Lung (tissue), 12 donors: ENCODE measurements around the gene SPATA3. TPM values are rescaled to one million over a fixed set of nuclear protein-coding genes. Genes with fewer than 3 reads are reported as not detected.

Source experiments
- ATAC-seq: fragments of 200-7000 bp; cut with Tn5 transposase; one replicate; pipeline ENCODE4 v1.9.1; 2020; ENCODE audit warnings: moderate number of reproducible peaks; ENCODE audit not compliant: insufficient read depth, low FRiP score
- DNase-seq, 3 donors: peaks; one replicate each; pipeline ENCODE4 v3.0.0-alpha.2; 2013 to 2017
- H3K27ac ChIP-seq, 2 donors: one replicate each; pipeline ENCODE4 v1.5.1; 2013; ENCODE audit warnings: mild to moderate bottlenecking in 2 of 2, moderate library complexity in 2 of 2, control low read depth in 1 of 2, inconsistent platforms in 1 of 2, low read depth in 1 of 2, low read length in 1 of 2
- H3K27me3 ChIP-seq, 3 donors: one replicate each; pipeline ENCODE4 v1.5.1; 2013; ENCODE audit warnings: low read length in 2 of 3; ENCODE audit not compliant: control insufficient read depth in 3 of 3, insufficient read depth in 3 of 3
- H3K36me3 ChIP-seq, 4 donors: one replicate each; pipeline ENCODE4 v1.5.1; 2013; ENCODE audit warnings: low read length in 4 of 4, mild to moderate bottlenecking in 1 of 4, moderate library complexity in 1 of 4; ENCODE audit not compliant: control insufficient read depth in 4 of 4, insufficient read depth in 4 of 4
- H3K4me1 ChIP-seq, 5 donors: one replicate each; pipeline ENCODE4 v1.5.1; 2013; ENCODE audit warnings: low read length in 5 of 5, mild to moderate bottlenecking in 2 of 5, moderate library complexity in 1 of 5; ENCODE audit not compliant: control insufficient read depth in 5 of 5, insufficient read depth in 5 of 5
- H3K4me3 ChIP-seq: one replicate; pipeline ENCODE4 v1.5.1; 2013; ENCODE audit warnings: mild to moderate bottlenecking, control low read depth, moderate library complexity
- H3K9ac ChIP-seq, 2 donors: one replicate each; pipeline ENCODE4 v1.5.1; 2013; ENCODE audit warnings: low read length in 2 of 2, control low read depth in 1 of 2; ENCODE audit not compliant: insufficient read depth in 1 of 2
- H3K9me3 ChIP-seq, 4 donors: one replicate each; pipeline ENCODE4 v1.5.1; 2013; ENCODE audit warnings: low read length in 3 of 4, mild to moderate bottlenecking in 1 of 4, moderate library complexity in 1 of 4; ENCODE audit not compliant: control insufficient read depth in 4 of 4, insufficient read depth in 3 of 4
- WGBS, 2 donors: extraction: QIAGEN DNeasy Blood & Tissue Kit; methylation state at CpG; one replicate each; pipeline ENCODE4 v1.1.7; 2013; 5-methylcytosine and 5-hydroxymethylcytosine counted together
- polyA plus RNA-seq, 2 donors: library from polyadenylated mRNA; stranded (reverse); fragments of 200-250 nt; gene quantifications; one replicate each; pipeline ENCODE4 v1.2.1, GENCODE V29; 2013
- total RNA-seq, 2 donors: library from RNA; depleted of rRNA in 1 of 2; stranded (reverse); fragments of >200 nt in 1 of 2; gene quantifications; one replicate each; pipeline ENCODE4 v1.2.1, GENCODE V29; 2014 to 2021
- TF ChIP-seq, protein P1 (sequence below): IDR thresholded peaks from 2 replicates; pipeline ENCODE4 v1.5.1; 2012; ENCODE audit warnings: mild to moderate bottlenecking; ENCODE audit errors: control extremely low read depth, extremely low read depth
- donor health status: control.
- donor health status: control.
- donor health status: Bipolar disorder and iron deficiency.
- donor health status: healthy.
- donor health status: DM: yes; HTN: yes; CAD: no.

SPATA3 gene
- total and polyA plus RNA-seq, 4 donors = not detected

DNA sequence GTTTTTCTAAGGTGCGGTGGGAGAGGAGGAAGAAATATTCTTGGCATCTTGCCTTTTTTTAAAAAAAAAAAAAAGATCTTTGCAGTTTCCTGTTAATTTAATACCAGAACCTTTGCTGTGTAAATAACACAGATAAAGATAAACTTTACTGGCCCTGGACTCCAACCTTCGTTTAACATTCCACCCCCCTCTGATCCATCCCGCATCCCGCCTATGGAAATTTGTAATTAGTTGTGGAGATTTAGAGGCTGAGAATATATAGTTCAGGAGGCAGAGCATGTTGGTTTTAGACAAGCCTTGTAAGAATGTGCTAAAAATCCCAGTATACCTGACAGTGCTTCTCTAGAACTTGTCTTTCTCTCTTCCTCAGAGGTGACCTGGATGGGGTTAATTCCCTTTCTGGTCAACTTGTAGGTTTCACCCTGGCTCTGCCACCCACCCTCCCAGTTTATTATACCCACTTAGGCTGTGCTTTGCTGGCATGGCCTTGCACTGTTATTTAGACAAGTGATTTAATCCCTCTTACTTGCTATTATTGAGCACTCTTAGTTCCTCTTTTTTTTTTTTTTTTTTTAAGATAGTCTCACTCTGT, 38.5 kb downstream of the SPATA3 start:
- no peak overlapping the region for H3K4me3 ChIP-seq
- no peak overlapping the region for H3K27ac ChIP-seq
- TF ChIP-seq, protein P1, sequence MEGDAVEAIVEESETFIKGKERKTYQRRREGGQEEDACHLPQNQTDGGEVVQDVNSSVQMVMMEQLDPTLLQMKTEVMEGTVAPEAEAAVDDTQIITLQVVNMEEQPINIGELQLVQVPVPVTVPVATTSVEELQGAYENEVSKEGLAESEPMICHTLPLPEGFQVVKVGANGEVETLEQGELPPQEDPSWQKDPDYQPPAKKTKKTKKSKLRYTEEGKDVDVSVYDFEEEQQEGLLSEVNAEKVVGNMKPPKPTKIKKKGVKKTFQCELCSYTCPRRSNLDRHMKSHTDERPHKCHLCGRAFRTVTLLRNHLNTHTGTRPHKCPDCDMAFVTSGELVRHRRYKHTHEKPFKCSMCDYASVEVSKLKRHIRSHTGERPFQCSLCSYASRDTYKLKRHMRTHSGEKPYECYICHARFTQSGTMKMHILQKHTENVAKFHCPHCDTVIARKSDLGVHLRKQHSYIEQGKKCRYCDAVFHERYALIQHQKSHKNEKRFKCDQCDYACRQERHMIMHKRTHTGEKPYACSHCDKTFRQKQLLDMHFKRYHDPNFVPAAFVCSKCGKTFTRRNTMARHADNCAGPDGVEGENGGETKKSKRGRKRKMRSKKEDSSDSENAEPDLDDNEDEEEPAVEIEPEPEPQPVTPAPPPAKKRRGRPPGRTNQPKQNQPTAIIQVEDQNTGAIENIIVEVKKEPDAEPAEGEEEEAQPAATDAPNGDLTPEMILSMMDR = no peak
- DNase-seq (no peak), ATAC-seq (no peak)
- H3K4me1 ChIP-seq = peaks cover 0 to 10% (median 0%) of the 10 kb centered on the region in 5 donors
- H3K9me3 ChIP-seq = peaks cover 0 to 9% (median 0%) of the 10 kb centered on the region in 4 donors
- WGBS, 2 donors = 17 to 26% methylated on average over 4 of the region's 4 CpGs
- no peaks in the 10 kb centered on the region for H3K36me3 ChIP-seq
- H3K9ac ChIP-seq = no peak overlapping the region
- H3K27me3 ChIP-seq = peaks cover 0 to 34% (median 21%) of the 10 kb centered on the region in 3 donors

DNA sequence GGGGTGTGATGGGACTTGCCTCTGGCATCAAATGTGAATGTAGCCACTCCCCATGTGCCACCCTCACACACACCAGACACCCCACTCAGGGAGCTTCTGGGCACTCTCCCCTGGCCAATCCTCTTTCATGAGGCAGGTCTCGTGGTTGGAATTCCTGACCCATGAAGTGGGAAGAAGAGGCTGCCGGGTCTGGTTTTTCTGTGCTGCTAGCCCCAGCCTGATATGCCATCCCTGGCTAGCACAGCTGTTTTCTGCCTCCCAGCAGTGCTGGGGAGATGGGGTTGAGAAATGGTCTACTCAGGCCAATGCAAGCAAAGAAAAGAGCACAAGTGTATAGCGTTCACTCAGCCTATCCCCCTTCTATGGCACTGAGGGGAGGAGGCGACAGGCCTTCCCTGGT, 40.2 kb downstream of the SPATA3 start:
- H3K27me3 ChIP-seq = peaks cover 0 to 50% (median 26%) of the 10 kb centered on the region in 3 donors
- peaks cover 0 to 9% (median 0%) of the 10 kb centered on the region in 4 donors for H3K9me3 ChIP-seq
- no peaks in the 10 kb centered on the region for H3K36me3 ChIP-seq
- H3K4me3 ChIP-seq = no peak overlapping the region
- 70 to 80% methylated on average over 4 of the region's 4 CpGs for WGBS, 2 donors
- no peak overlapping the region for H3K9ac ChIP-seq
- no peak overlapping the region for H3K27ac ChIP-seq
- H3K4me1 ChIP-seq = peaks cover 0 to 10% (median 0%) of the 10 kb centered on the region in 5 donors
- TF ChIP-seq, protein P1 = no peak
- DNase-seq (no peak), ATAC-seq (no peak)

DNA sequence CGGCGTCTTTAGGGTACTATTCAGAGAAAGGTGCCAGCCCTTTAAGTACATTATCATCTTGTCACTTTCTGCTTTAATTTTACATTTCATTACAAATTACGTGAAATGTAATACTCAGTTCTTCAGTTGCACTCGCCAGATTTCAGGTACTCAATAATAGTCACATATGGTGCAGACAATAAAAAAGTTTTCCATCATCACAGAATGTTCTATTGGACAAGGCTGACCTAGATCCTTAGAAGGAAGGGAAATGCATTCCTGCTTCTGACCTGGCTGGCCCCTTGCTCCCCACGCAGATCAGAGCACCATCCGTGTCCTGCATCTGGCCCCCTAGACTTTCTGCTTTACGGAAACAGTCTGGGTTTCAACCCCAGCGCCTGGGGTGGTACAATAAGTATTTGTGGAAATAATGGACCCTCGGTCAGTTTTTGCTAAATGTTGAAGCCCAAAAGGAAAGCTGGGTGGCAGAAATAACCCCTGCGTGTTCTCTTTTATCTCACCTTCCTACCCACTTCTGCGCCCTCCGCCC, 40.7 kb downstream of the SPATA3 start:
- DNase-seq (no peak), ATAC-seq (no peak)
- Histone ChIP-seq H3K4me3 (no peak overlapping the region), H3K9me3 (peaks cover 0 to 7% (median 0%) of the 10 kb centered on the region in 4 donors), H3K36me3 (no peaks in the 10 kb centered on the region), H3K27me3 (peaks cover 0 to 56% (median 26%) of the 10 kb centered on the region in 3 donors), H3K9ac (no peak overlapping the region), H3K4me1 (peaks cover 0 to 10% (median 0%) of the 10 kb centered on the region in 5 donors), H3K27ac (no peak overlapping the region)
- TF ChIP-seq, protein P1 = no peak
- WGBS, 2 donors = 61 to 73% methylated on average over 12 of the region's 12 CpGs
